WTC11 (cell line): ENCODE results near the gene RTN4. TPM values are rescaled to one million over a fixed set of nuclear protein-coding genes. Genes with fewer than 3 reads are reported as not detected.

Source experiments
- ATAC-seq: fragments of 200-7000 bp; cut with Tn5 transposase; 2 replicates; pipeline ENCODE4 v1.10.0; 2021; ENCODE audit warnings: mild to moderate bottlenecking, moderate library complexity
- CTCF ChIA-PET: fragments of 300-600 bp; sonication (Branson Sonifier 250); formaldehyde crosslinking; loops from one replicate; lab custom pipeline; 2021; ENCODE audit warnings: antibody characterized with exemption; lab: Charles Lee
- POLR2A ChIA-PET: fragments of 350-600 bp; sonication (Branson Sonifier 250); formaldehyde crosslinking; loops from one replicate; lab custom pipeline; 2021; ENCODE audit warnings: antibody characterized with exemption; lab: Charles Lee
- DNase-seq: peaks from one replicate; pipeline ENCODE4 v3.0.0; 2021; ENCODE audit warnings: low spot score
- H3K27ac Mint-ChIP-seq: 2 replicates; pipeline ENCODE4 v1.8.0; 2021; ENCODE audit warnings: mixed read lengths
- H3K27me3 Mint-ChIP-seq: 2 replicates; pipeline ENCODE4 v1.8.0; 2021; ENCODE audit warnings: low read depth, mild to moderate bottlenecking, moderate library complexity, mixed read lengths
- H3K36me3 Mint-ChIP-seq: 2 replicates; pipeline ENCODE4 v1.8.0; 2021; ENCODE audit warnings: mixed read lengths
- H3K4me1 Mint-ChIP-seq: 2 replicates; pipeline ENCODE4 v1.8.0; 2022; ENCODE audit warnings: mixed read lengths
- H3K4me3 Mint-ChIP-seq: 2 replicates; pipeline ENCODE4 v1.8.0; 2021; ENCODE audit warnings: mild to moderate bottlenecking, moderate library complexity, mixed read lengths
- H3K9me3 Mint-ChIP-seq: 2 replicates; pipeline ENCODE4 v1.8.0; 2021; ENCODE audit warnings: mixed read lengths
- ARID4B ChIP-seq: sonication (generic); formaldehyde crosslinking; IDR thresholded peaks from 2 replicates; pipeline ENCODE4 v1.8.0; 2023; ENCODE audit warnings: missing genetic modification reagents, mild to moderate bottlenecking, borderline replicate concordance
- ATF1 ChIP-seq: sonication (generic); formaldehyde crosslinking; IDR thresholded peaks from 2 replicates; pipeline ENCODE4 v1.8.1; 2023; ENCODE audit warnings: mild to moderate bottlenecking, moderate library complexity, missing genetic modification reagents
- ATF3 ChIP-seq: sonication (generic); formaldehyde crosslinking; conservative IDR thresholded peaks from 2 replicates; pipeline ENCODE4 v1.8.1; 2022; ENCODE audit warnings: mild to moderate bottlenecking, missing genetic modification reagents
- CREM ChIP-seq: sonication (generic); formaldehyde crosslinking; IDR thresholded peaks from 2 replicates; pipeline ENCODE4 v1.8.1; 2022; ENCODE audit warnings: mild to moderate bottlenecking, missing genetic modification reagents, moderate library complexity
- ETV6 ChIP-seq: sonication (generic); formaldehyde crosslinking; IDR thresholded peaks from 2 replicates; pipeline ENCODE4 v1.8.1; 2022; ENCODE audit warnings: mild to moderate bottlenecking, missing genetic modification reagents
- GTF2I ChIP-seq: fragments of 250-450 bp; sonication (Bioruptor Pico); conservative IDR thresholded peaks from 2 replicates; pipeline ENCODE4 v1.4.0; 2021; ENCODE audit warnings: mild to moderate bottlenecking
- KAT7 ChIP-seq: sonication (generic); formaldehyde crosslinking; IDR thresholded peaks from 2 replicates; pipeline ENCODE4 v1.8.1; 2023; ENCODE audit warnings: missing genetic modification reagents, mild to moderate bottlenecking, borderline replicate concordance
- MXD4 ChIP-seq: fragments of 250-450 bp; sonication (Bioruptor Pico); IDR thresholded peaks from 2 replicates; pipeline ENCODE4 v1.8.0; 2021; ENCODE audit warnings: mild to moderate bottlenecking, moderate library complexity, borderline replicate concordance
- MYBL2 ChIP-seq: sonication (generic); formaldehyde crosslinking; IDR thresholded peaks from 2 replicates; pipeline ENCODE4 v1.8.1; 2023; ENCODE audit warnings: mild to moderate bottlenecking, moderate library complexity, missing genetic modification reagents
- NFE2L1 ChIP-seq: sonication (generic); formaldehyde crosslinking; IDR thresholded peaks from 2 replicates; pipeline ENCODE4 v1.8.1; 2023; ENCODE audit warnings: missing genetic modification reagents
- NFYB ChIP-seq: sonication (generic); formaldehyde crosslinking; conservative IDR thresholded peaks from 2 replicates; pipeline ENCODE4 v1.8.0; 2022; ENCODE audit warnings: low read depth, missing genetic modification reagents
- OVOL2 ChIP-seq: fragments of 250-450 bp; sonication (Bioruptor Pico); IDR thresholded peaks from 2 replicates; pipeline ENCODE4 v1.9.0; 2021; ENCODE audit warnings: mild to moderate bottlenecking, borderline replicate concordance
- SMAD3 ChIP-seq: sonication (generic); formaldehyde crosslinking; IDR thresholded peaks from 2 replicates; pipeline ENCODE4 v1.8.0; 2022; ENCODE audit warnings: missing genetic modification reagents, mild to moderate bottlenecking, borderline replicate concordance
- USF2 ChIP-seq: sonication (generic); formaldehyde crosslinking; IDR thresholded peaks from 2 replicates; pipeline ENCODE4 v1.8.1; 2023; ENCODE audit warnings: mild to moderate bottlenecking, missing genetic modification reagents, moderate library complexity
- ZBTB21 ChIP-seq: sonication (generic); formaldehyde crosslinking; IDR thresholded peaks from 2 replicates; pipeline ENCODE4 v1.8.1; 2023; ENCODE audit warnings: mild to moderate bottlenecking, missing genetic modification reagents, borderline replicate concordance
- ZMAT4 ChIP-seq: fragments of 250-450 bp; sonication (Bioruptor Pico); IDR thresholded peaks from 2 replicates; pipeline ENCODE4 v1.9.0; 2021; ENCODE audit warnings: mild to moderate bottlenecking
- ZNF232 ChIP-seq: sonication (generic); formaldehyde crosslinking; IDR thresholded peaks from 2 replicates; pipeline ENCODE4 v1.8.0; 2022; ENCODE audit warnings: mild to moderate bottlenecking, missing genetic modification reagents
- ZNF281 ChIP-seq: sonication (generic); formaldehyde crosslinking; IDR thresholded peaks from 2 replicates; pipeline ENCODE4 v1.8.0; 2023; ENCODE audit warnings: mild to moderate bottlenecking, missing genetic modification reagents
- ZNF396 ChIP-seq: fragments of 250-450 bp; sonication (Bioruptor Pico); IDR thresholded peaks from 2 replicates; pipeline ENCODE4 v1.8.0; 2021; ENCODE audit warnings: mild to moderate bottlenecking, moderate library complexity, borderline replicate concordance
- ZNF512 ChIP-seq: sonication (generic); formaldehyde crosslinking; IDR thresholded peaks from 2 replicates; pipeline ENCODE4 v1.8.1; 2022; ENCODE audit warnings: missing genetic modification reagents, borderline replicate concordance
- ZNF671 ChIP-seq: fragments of 250-450 bp; sonication (Bioruptor Pico); IDR thresholded peaks from 2 replicates; pipeline ENCODE4 v1.8.0; 2021; ENCODE audit warnings: mild to moderate bottlenecking
- total RNA-seq: library from RNA; stranded (reverse); gene quantifications from 3 replicates; pipeline ENCODE4 v1.2.3, GENCODE V29; 2021

Gene RTN4
- total RNA-seq, 1 experiment from 2014 or later: 202 TPM

- TF ChIP-seq MXD4 (no peak), ATF3 (CRISPR knock-in tag) (no peak), ATF1 (CRISPR knock-in tag) (no peak), ZNF232 (CRISPR knock-in tag) (no peak), ARID4B (CRISPR knock-in tag) (no peak), CREM (CRISPR knock-in tag) (no peak), ETV6 (CRISPR knock-in tag) (no peak)
Observed at GRCh38 chr2:54941248-54941984, 108.8 kb downstream of the RTN4 start (continued).

GRCh38 chr2:54940723-54941122, 109.5 kb downstream of the RTN4 start:
- no peak overlapping the region for H3K27ac Mint-ChIP-seq
- CTCF ChIA-PET: interaction anchor here (0.5 to 1.0 kb wide), 2 partner anchors 102 to 552 kb away, joined by 4 to 6 read pairs; no protein-coding TSS in a partner anchor
- peaks cover 2% of the 10 kb centered on the region; the same call in 1 of the 2 replicates for H3K4me1 Mint-ChIP-seq
- TF ChIP-seq OVOL2 (CRISPR knock-in tag) (no peak), ZNF512 (CRISPR knock-in tag) (no peak)
- peaks cover 4% of the 10 kb centered on the region for H3K36me3 Mint-ChIP-seq
- DNase-seq (no peak), ATAC-seq (no peak)
- POLR2A ChIA-PET: no interaction called here
- no peaks in the 10 kb centered on the region; the same call in 1 of the 2 replicates for H3K27me3 Mint-ChIP-seq
- no peak overlapping the region for H3K4me3 Mint-ChIP-seq
- peaks cover 12% of the 10 kb centered on the region; the same call in 1 of the 2 replicates for H3K9me3 Mint-ChIP-seq

GRCh38 chr2:54939446-54940118, 110.7 kb downstream of the RTN4 start:
- no peaks in the 10 kb centered on the region for H3K36me3 Mint-ChIP-seq
- no peak for ATAC-seq
- H3K27ac Mint-ChIP-seq: no peak overlapping the region
- H3K9me3 Mint-ChIP-seq: peaks cover 9% of the 10 kb centered on the region; the same call in 1 of the 2 replicates
- H3K4me3 Mint-ChIP-seq: no peak overlapping the region
- ChIA-PET POLR2A (no interaction called here), CTCF (no interaction called here)
- H3K4me1 Mint-ChIP-seq: no peaks in the 10 kb centered on the region
- no peaks in the 10 kb centered on the region for H3K27me3 Mint-ChIP-seq
- DNase-seq: no peak
- no peak for TF ChIP-seq GTF2I (CRISPR knock-in tag)
- no peak for TF ChIP-seq USF2 (CRISPR knock-in tag)
- no peak for TF ChIP-seq MXD4
- no peak for TF ChIP-seq ZMAT4 (CRISPR knock-in tag)
- TF ChIP-seq ZBTB21 (CRISPR knock-in tag): no peak
- TF ChIP-seq NFYB (CRISPR knock-in tag): no peak
- no peak for TF ChIP-seq ZNF671
- no peak for TF ChIP-seq KAT7 (CRISPR knock-in tag)
- TF ChIP-seq MYBL2 (CRISPR knock-in tag): no peak
- no peak for TF ChIP-seq ATF3 (CRISPR knock-in tag)
- TF ChIP-seq ZNF396 (CRISPR knock-in tag): no peak
- TF ChIP-seq NFE2L1 (CRISPR knock-in tag): no peak
- no peak for TF ChIP-seq ZNF281
- no peak for TF ChIP-seq OVOL2 (CRISPR knock-in tag)
- no peak for TF ChIP-seq SMAD3 (CRISPR knock-in tag)
